Measurements from ENCODE around the gene DOK4. TPM values are rescaled to one million over a fixed set of nuclear protein-coding genes. Genes with fewer than 3 reads are reported as not detected.

The DOK4 gene
- total RNA-seq, 1 donor from 2014 or later = 19.4 TPM

GRCh38 chr16:57516773-57517172, 30.5 kb upstream of the DOK4 start:
- peaks cover 0 to 14% of the 10 kb centered on the region in 2 donors for H3K36me3 ChIP-seq
- no peaks in the 10 kb centered on the region for H3K9me3 ChIP-seq
- no peaks in the 10 kb centered on the region for H3K27me3 ChIP-seq
- peaks cover 30% of the 10 kb centered on the region for H3K4me1 ChIP-seq
- TF ChIP-seq CTCF (IDR thresholded peaks at IDR 0.05) = no peak
- no peak for TF ChIP-seq POLR2AphosphoS5 (IDR thresholded peaks at IDR 0.05; ENCODE audit: insufficient read depth in 1 of 2, low read depth in 1 of 2)
- no peak for TF ChIP-seq POLR2A (IDR thresholded peaks at IDR 0.05)
- no peak overlapping the region for H3K27ac ChIP-seq
- DNase-seq (ENCODE audit: extremely low spot score in 2 of 2) = no peak
- intact Hi-C loops (cut with DNase I) = loop anchor here (5.0 to 10.0 kb wide), 3 partner anchors 34 to 92 kb away; partner anchors contain the start of gene POLR2C
- H3K4me3 ChIP-seq = no peak overlapping the region

GRCh38 chr16:57516176-57516725, 30.0 kb upstream of the DOK4 start:
- H3K36me3 ChIP-seq = peaks cover 0 to 14% of the 10 kb centered on the region in 2 donors

GRCh38 chr16:57514791-57515600, 28.7 kb upstream of the DOK4 start:
- Histone ChIP-seq H3K36me3 (peaks cover 0 to 14% of the 10 kb centered on the region in 2 donors), H3K9me3 (no peaks in the 10 kb centered on the region)

More at GRCh38 chr16:57516176-57516725, 30.0 kb upstream of the DOK4 start:
- Histone ChIP-seq H3K4me1 (peaks cover 30% of the 10 kb centered on the region), H3K27me3 (no peaks in the 10 kb centered on the region), H3K9me3 (no peaks in the 10 kb centered on the region), H3K4me3 (no peak overlapping the region), H3K27ac (no peak overlapping the region)
- TF ChIP-seq CTCF (IDR thresholded peaks at IDR 0.05) (no peak), POLR2AphosphoS5 (IDR thresholded peaks at IDR 0.05; ENCODE audit: insufficient read depth in 1 of 2, low read depth in 1 of 2) (no peak), POLR2A (IDR thresholded peaks at IDR 0.05) (no peak)
- no peak for DNase-seq (ENCODE audit: extremely low spot score in 2 of 2)
- intact Hi-C loops (cut with DNase I) = loop anchor here (5.0 to 10.0 kb wide), 3 partner anchors 34 to 91 kb away; partner anchors contain the start of gene POLR2C

GRCh38 chr16:57514371-57514770, 28.1 kb upstream of the DOK4 start:
- TF ChIP-seq POLR2AphosphoS5 (IDR thresholded peaks at IDR 0.05; ENCODE audit: insufficient read depth in 1 of 2, low read depth in 1 of 2) (no peak), CTCF (IDR thresholded peaks at IDR 0.05) (no peak), POLR2A (IDR thresholded peaks at IDR 0.05) (no peak)
- peak overlapping the region; percentile 71 for H3K27ac ChIP-seq
- H3K4me3 ChIP-seq = no peak overlapping the region
- intact Hi-C loops (cut with DNase I) = loop anchor here (10.0 kb wide), 1 partner anchor 90 kb away; no protein-coding TSS in a partner anchor
- H3K4me1 ChIP-seq = peaks cover 30% of the 10 kb centered on the region
- no peaks in the 10 kb centered on the region for H3K9me3 ChIP-seq
- H3K36me3 ChIP-seq = peaks cover 0 to 14% of the 10 kb centered on the region in 2 donors
- DNase-seq (ENCODE audit: extremely low spot score in 2 of 2) = no peak
- no peaks in the 10 kb centered on the region for H3K27me3 ChIP-seq

More at GRCh38 chr16:57514791-57515600, 28.7 kb upstream of the DOK4 start:
- no peak for DNase-seq (ENCODE audit: extremely low spot score in 2 of 2)
- peak overlapping the region; percentile 71 for H3K27ac ChIP-seq
- TF ChIP-seq POLR2AphosphoS5 (IDR thresholded peaks at IDR 0.05; ENCODE audit: insufficient read depth in 1 of 2, low read depth in 1 of 2) (peak; percentile 18 to 40), CTCF (IDR thresholded peaks at IDR 0.05) (no peak), POLR2A (IDR thresholded peaks at IDR 0.05) (no peak)
- H3K4me3 ChIP-seq = no peak overlapping the region
- intact Hi-C loops (cut with DNase I) = loop anchor here (5.0 to 10.0 kb wide), 3 partner anchors 33 to 90 kb away; partner anchors contain the start of gene POLR2C
- no peaks in the 10 kb centered on the region for H3K27me3 ChIP-seq
- H3K4me1 ChIP-seq = peaks cover 30% of the 10 kb centered on the region

Measured in vagina (tissue), 2 donors.